ENCODE data around the gene QKI. TPM values are rescaled to one million over a fixed set of nuclear protein-coding genes. Genes with fewer than 3 reads are reported as not detected.

QKI gene
- total and polyA plus RNA-seq, 2 experiments from 2014 or later = 38.0 to 92.5 TPM

- H3K9me3 ChIP-seq (ENCODE audit: low read depth) = peaks cover 4% of the 10 kb centered on the region
- H3K27me3 ChIP-seq = no peaks in the 10 kb centered on the region
- H3K27ac ChIP-seq = no peak overlapping the region
- H2AFZ ChIP-seq = no peak overlapping the region
- H3K36me3 ChIP-seq (replicated peaks; ENCODE audit: insufficient read depth, low read depth) = no peaks in the 10 kb centered on the region
- no peaks in the 10 kb centered on the region for H3K4me1 ChIP-seq (ENCODE audit: insufficient read depth)
- no peak overlapping the region for H3K4me2 ChIP-seq
- 87% methylated on average over 3 of the region's 3 CpGs for WGBS (ENCODE audit: low lambda C conversion rate, missing lambda C conversion rate)
- H3K9me2 ChIP-seq (replicated peaks; ENCODE audit: insufficient read depth) = no peaks in the 10 kb centered on the region
- no peak for DNase-seq (ENCODE audit: low spot score)
- H3K79me2 ChIP-seq = peaks cover 99% of the 10 kb centered on the region
- no peak for TF ChIP-seq EZH2phosphoT487 (IDR thresholded peaks at IDR 0.05; ENCODE audit: low read depth, severe bottlenecking, unreplicated experiment)
- TF ChIP-seq EZH2 (IDR thresholded peaks at IDR 0.05; ENCODE audit: borderline replicate concordance) = no peak
- TF ChIP-seq CTCF (IDR thresholded peaks at IDR 0.05; ENCODE audit: poor library complexity) = no peak
- peaks cover 28% of the 10 kb centered on the region for H4K20me1 ChIP-seq (ENCODE audit: insufficient read depth, poor library complexity, severe bottlenecking)
- no peak overlapping the region for H3K4me3 ChIP-seq
Observed at GRCh38 chr6:163501439-163501838, 86.9 kb downstream of the QKI start.

- WGBS (ENCODE audit: low lambda C conversion rate, missing lambda C conversion rate) = 85% methylated on average over 8 of the region's 8 CpGs
- Histone ChIP-seq H3K79me2 (peaks cover 89% of the 10 kb centered on the region), H3K4me3 (no peak overlapping the region), H4K20me1 (ENCODE audit: insufficient read depth, poor library complexity, severe bottlenecking) (peaks cover 16% of the 10 kb centered on the region), H2AFZ (no peak overlapping the region), H3K4me2 (no peak overlapping the region), H3K4me1 (ENCODE audit: insufficient read depth) (no peaks in the 10 kb centered on the region), H3K27me3 (no peaks in the 10 kb centered on the region), H3K9me3 (ENCODE audit: low read depth) (peaks cover 23% of the 10 kb centered on the region), H3K36me3 (replicated peaks; ENCODE audit: insufficient read depth, low read depth) (no peaks in the 10 kb centered on the region), H3K9me2 (replicated peaks; ENCODE audit: insufficient read depth) (no peaks in the 10 kb centered on the region), H3K27ac (no peak overlapping the region)
- TF ChIP-seq EZH2 (IDR thresholded peaks at IDR 0.05; ENCODE audit: borderline replicate concordance) (no peak), CTCF (IDR thresholded peaks at IDR 0.05; ENCODE audit: poor library complexity) (no peak), EZH2phosphoT487 (IDR thresholded peaks at IDR 0.05; ENCODE audit: low read depth, severe bottlenecking, unreplicated experiment) (no peak)
- no peak for DNase-seq (ENCODE audit: low spot score)
Observed at GRCh38 chr6:163504984-163505640, 90.6 kb downstream of the QKI start.

- peaks cover 74% of the 10 kb centered on the region for H3K79me2 ChIP-seq
- peaks cover 3% of the 10 kb centered on the region for H3K4me1 ChIP-seq (ENCODE audit: insufficient read depth)
- H2AFZ ChIP-seq = no peak overlapping the region
- no peaks in the 10 kb centered on the region for H3K27me3 ChIP-seq
- no peaks in the 10 kb centered on the region for H3K36me3 ChIP-seq (replicated peaks; ENCODE audit: insufficient read depth, low read depth)
- peaks cover 23% of the 10 kb centered on the region for H3K9me3 ChIP-seq (ENCODE audit: low read depth)
- H3K4me3 ChIP-seq = no peak overlapping the region
- TF ChIP-seq EZH2 (IDR thresholded peaks at IDR 0.05; ENCODE audit: borderline replicate concordance) = no peak
- TF ChIP-seq EZH2phosphoT487 (IDR thresholded peaks at IDR 0.05; ENCODE audit: low read depth, severe bottlenecking, unreplicated experiment) = no peak
- TF ChIP-seq CTCF (IDR thresholded peaks at IDR 0.05; ENCODE audit: poor library complexity) = no peak
- H3K9me2 ChIP-seq (replicated peaks; ENCODE audit: insufficient read depth) = no peaks in the 10 kb centered on the region
- H4K20me1 ChIP-seq (ENCODE audit: insufficient read depth, poor library complexity, severe bottlenecking) = peaks cover 20% of the 10 kb centered on the region
- 100% methylated on average over 1 of the region's 1 CpG for WGBS (ENCODE audit: low lambda C conversion rate, missing lambda C conversion rate)
- DNase-seq (ENCODE audit: low spot score) = no peak
- H3K27ac ChIP-seq = no peak overlapping the region
- no peak overlapping the region for H3K4me2 ChIP-seq
Observed at GRCh38 chr6:163507965-163508364, 93.4 kb downstream of the QKI start.

Measured in hepatocyte (in vitro differentiated cells).